Body of pancreas (tissue), 4 donors: ENCODE measurements around the gene CARHSP1.

Experiments used
- CTCF ChIP-seq, 7 experiments: fragments of 450-650 bp in 4 of 7; fragments of 200-600 bp in 3 of 7; sonication (generic) in 3 of 7; IDR thresholded peaks; one replicate each; pipeline ENCODE4 v1.5.1; 2016 to 2019; ENCODE audit warnings: antibody characterized with exemption in 7 of 7
- POLR2A ChIP-seq, 3 donors: fragments of 450-650 bp; IDR thresholded peaks; one replicate each; pipeline ENCODE4 v1.6.1; 2016; ENCODE audit warnings: antibody characterized with exemption in 3 of 3, mild to moderate bottlenecking in 2 of 3

GRCh38 chr16:8845699-8846298, 23.0 kb downstream of the CARHSP1 start:
- TF ChIP-seq CTCF (IDR thresholded peaks at IDR 0.05) (no peak), POLR2A (IDR thresholded peaks at IDR 0.05) (no peak)
